Measurements from ENCODE around the gene STIM2.

STIM2 gene

GRCh38 chr4:27048429-27049238 lies 188.0 kb downstream of the STIM2 start:
- DNase-seq = peak; percentile 29

DNA sequence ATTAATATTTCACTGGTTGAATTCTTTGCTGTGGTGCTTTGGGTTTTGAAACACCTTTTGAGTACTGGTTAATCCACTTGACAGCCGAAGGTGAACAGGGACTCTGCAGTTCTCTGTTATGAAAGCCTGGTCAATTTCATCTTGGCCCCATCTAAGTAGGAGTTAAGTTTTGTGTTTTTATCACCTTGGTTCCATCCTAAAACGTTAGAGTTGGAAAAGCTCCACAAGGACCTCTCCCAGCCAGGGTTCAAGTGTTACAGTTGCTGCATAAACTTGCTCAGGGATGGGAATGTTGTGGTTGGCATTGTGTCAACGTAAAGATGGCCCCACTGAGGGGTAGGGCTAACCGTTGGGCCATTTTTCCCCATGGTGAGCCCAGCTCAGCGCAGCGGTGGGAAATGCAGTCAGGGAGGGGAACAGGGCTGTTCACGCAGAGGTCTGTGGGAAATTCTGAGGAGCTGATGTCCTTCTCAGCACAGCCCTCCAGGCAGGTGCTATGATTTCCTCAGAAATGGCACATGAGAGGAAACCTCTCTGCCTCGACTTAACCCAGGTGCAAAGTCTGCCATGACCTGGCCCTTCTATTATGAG lies 188.7 kb downstream of the STIM2 start:
- no peak for DNase-seq

- DNase-seq = no peak
Observed at GRCh38 chr4:27050731-27051130, 190.1 kb downstream of the STIM2 start.

DNA sequence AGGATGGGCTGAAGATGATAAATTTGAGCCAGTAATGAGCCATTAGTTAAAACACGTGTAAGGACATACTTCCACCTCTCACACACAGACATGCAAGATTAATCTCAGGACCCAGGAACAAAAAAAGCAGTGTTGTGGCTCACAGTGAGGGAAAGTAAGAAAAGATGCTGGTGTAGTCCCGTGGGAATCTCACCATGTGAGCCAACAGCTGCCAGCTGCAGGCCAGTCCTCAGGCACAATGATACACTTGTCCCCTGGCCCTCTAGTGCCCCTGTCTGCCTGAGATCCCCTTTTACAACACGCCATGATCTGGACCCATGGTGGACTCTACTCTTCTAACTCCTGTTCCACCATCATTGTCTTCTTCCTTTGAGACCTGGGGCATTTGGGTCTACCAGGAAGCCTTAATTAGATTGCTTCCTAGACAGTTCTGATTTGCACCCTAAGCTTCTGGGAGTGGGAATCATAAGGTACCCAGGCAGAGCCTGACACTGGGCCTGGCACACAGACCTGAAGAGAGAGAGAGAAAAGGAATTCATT lies 194.7 kb downstream of the STIM2 start:
- no peak for DNase-seq

DNA sequence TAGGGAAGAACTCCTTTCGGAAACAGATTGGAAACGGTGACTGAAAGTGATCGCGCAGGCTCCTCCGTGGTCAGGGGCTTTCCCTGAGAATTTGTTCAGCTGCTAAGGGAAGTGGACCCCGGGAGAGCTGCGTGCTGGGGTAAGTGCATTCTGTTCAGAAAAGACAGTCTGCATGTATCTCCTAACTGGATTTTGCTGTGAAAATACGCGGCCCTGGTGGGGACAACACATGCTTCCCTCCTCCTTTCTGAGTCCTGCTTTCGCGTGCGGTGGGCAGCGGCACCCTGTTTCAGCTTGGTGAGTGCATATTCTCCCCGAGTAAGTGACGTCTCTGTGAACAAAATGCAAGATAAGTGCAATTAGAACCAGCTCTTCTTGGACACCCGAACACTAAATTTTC lies 195.6 kb downstream of the STIM2 start:
- no peak for DNase-seq

GRCh38 chr4:27057053-27057452 lies 196.4 kb downstream of the STIM2 start:
- DNase-seq = no peak

- DNase-seq = no peak
Observed at GRCh38 chr4:27057662-27058061, 197.0 kb downstream of the STIM2 start.

DNA sequence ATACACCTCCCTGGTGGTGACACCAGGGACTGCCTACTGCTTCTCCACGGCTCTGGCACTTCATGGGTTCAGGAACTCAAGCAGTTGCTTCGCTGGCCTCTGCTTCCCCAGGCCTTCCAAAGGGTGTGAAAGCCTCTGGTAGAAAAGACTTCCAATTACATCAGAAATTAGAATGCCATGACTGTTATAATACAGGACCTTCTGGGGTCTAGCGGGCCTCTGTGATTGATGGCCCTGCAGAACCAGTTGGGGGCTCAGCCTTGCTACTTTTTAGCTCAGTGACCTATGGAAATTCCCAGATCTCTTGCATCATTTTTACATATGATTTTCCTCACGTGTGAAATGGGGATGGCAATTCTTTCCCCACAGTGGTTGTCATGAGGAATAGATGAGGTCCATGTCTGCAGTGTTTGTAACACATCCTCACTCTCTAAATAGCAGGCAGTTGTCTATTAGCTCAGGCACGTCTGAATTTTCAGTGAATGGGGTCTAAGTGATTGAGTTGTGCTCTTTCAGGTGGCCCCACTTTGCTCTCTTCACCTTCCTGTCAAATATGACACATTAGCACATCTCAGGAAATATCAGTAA lies 198.3 kb downstream of the STIM2 start:
- no peak for DNase-seq

GRCh38 chr4:27059446-27059845 lies 198.8 kb downstream of the STIM2 start:
- no peak for DNase-seq

DNA sequence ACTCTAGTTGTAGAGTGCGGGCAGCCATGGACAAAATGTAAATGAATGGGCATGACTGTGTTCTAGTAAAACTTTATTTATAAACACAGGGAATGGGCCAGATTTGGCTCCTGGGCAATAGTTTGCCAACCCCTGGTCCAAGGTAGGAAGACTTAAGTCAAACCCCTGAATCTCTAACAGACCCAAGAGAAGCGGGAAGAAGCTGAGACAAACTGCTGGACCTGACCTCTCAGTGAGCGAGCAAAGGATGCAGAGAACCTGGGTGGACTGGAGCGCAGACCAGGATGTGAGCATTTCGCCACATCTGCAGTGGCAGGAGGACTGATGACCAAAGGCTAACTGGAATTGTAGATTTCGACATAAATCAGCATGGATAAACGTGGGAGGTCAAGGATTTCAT lies 201.6 kb downstream of the STIM2 start:
- no peak for DNase-seq

DNA sequence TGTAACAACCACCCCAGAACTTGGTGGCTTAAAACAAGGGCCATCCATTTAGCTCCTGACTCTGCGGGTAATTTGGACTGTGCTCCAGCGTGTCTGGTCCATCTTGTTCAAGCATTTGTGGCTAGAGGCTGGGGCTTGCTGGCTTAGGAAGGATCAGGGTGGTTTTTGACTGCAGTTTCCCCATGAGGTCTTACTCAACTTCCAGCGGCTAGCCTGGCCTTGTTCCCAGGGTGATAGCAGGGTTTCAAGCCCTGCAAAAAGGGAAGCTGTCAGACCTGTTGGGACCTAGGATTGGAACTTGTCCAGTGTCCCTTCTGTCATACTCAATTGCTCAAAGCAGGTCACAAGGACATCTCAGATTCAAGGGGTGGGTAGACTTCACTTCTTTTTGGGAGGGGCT lies 205.9 kb downstream of the STIM2 start:
- DNase-seq = no peak

- no peak for DNase-seq
Observed at GRCh38 chr4:27068151-27068867, 207.7 kb downstream of the STIM2 start.

Data from fibroblast of skin of abdomen (primary cell).